ENCODE measurements around the gene ATP10D.
"Not testable (repeated sequence)": the region's sequence is repeated elsewhere in the genome, so short reads cannot be mapped to it uniquely, and the experiment has no call there.

The ATP10D gene

DNA sequence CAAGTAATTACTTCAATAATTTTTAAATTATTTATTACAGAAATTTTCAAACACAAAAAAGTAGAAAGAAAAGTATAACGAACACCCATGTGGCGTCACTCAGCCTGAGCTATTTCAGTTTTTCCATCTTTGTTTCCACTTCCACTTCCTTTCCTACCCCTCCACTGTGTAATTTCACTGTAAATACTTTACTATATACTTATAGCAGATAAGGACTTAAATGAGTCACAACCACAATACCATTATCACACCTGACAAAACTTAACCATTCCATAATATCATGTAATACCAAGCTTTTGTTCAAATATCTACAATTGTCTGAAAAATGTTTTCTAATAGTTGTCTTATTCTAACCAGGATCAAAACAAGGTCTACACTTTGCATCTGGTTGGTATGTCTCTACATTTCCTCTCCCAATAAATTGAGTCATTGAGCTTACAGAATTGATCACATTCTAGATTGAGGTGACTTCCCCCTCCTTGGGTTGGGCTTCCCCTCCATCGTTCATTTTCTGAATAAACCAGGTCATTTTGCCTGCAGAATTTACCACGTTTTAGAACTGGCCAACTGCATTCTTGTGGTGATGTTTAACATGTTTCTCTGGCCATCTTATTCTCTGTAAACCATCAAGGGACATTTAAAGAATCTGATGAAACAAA is 48.7 kb downstream of the ATP10D start:
- peak; percentile 86 for FAIRE-seq
- no peak for DNase-seq (ENCODE audit: insufficient read length, low spot score)

DNA sequence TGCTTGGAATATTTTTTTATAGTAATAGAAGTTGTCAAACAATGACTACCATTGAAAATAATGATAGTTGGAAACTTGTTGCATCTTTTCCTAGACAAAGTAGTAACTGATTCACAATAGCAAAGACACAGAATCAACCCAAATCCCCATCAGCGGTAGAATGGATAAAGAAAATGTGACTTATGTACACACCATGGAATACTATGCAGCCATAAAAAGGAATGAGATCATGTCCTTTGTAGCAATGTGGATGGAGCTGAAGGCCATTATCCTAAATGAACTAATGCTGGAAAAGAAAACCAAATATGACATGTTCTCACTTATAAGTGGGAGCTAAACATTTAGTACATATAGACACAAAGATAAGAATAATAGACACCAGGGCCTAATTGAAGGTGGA is 49.7 kb downstream of the ATP10D start:
- FAIRE-seq (peak; percentile 72), DNase-seq (ENCODE audit: insufficient read length, low spot score) (no peak)

DNA sequence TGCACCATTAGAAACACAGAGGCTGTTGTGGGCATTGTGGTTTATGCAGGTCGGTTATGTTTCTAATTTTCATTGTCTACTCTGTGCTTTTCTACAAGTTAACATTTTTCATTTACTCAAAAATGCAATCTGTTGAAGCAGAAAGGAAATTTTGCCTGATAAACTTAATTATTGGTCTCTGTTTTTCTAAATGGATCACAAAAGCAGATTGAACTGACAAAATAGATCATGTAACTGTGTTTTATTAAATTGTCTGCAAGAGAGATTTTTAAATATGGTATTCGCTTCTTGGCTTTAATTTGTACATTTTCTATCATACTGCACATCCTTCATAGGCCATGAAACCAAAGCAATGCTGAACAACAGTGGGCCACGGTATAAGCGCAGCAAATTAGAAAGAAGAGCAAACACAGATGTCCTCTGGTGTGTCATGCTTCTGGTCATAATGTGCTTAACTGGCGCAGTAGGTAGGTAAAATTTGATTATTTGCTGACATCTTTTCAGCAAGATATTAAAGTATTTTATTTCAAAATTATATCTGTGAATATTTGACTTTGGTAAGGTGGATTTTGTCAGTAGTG is 50.6 kb downstream of the ATP10D start:
- DNase-seq (ENCODE audit: insufficient read length, low spot score) (no peak), FAIRE-seq (peak; percentile 47)

DNA sequence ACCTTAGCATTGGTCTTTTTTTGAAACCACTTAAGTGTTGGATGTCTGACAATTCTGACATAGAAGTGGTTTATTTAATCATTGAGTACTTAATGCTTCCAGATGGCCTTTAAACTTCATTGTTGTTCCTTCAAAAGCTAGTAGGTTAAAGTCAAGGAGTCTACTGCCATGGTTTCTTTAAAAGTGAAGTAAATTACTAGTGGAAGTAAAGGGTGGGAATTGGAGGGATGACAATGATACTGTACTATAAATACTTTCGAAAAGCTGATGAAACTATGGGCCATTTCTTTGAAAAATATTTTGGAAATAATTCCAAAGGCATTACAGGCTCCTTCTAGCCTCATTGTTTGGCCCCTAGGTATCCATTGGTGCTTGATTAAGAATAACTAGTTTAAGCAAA is 51.9 kb downstream of the ATP10D start:
- peak; percentile 23 for FAIRE-seq
- DNase-seq (ENCODE audit: insufficient read length, low spot score): no peak

DNA sequence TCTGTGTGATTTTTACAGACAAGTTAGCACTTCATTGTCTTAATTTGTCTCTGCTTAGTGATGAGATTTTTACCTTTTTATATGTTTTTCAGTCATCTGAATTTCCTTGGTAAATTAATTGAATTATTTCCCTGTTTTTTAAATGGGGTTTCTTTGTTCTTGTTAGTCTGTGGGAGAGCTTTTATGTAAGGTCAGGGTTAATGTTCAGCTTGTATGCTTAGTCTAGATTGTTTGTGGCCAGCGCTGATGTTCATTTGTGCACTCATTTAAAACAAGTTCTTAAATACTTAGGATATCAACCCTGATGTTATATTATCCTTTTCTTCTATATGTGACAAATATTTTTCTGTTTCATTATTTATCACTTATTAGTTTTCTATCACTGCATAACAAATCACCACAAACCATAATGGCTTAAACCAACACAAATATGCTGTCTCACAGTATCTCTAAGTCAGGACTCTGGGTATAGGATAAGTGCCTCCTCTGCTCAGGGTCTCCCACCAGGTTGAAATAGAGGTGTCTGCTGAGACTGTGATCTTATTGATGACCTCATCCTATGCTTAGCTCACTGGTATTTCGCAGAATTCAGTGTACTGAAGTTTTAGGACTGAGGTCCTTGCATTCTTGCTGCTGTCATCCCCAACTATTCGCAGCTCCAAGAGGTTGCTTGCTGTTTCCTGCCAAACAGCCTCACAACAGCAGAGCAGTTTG is 53.2 kb downstream of the ATP10D start:
- DNase-seq (ENCODE audit: insufficient read length, low spot score) (no peak), FAIRE-seq (no peak)

DNA sequence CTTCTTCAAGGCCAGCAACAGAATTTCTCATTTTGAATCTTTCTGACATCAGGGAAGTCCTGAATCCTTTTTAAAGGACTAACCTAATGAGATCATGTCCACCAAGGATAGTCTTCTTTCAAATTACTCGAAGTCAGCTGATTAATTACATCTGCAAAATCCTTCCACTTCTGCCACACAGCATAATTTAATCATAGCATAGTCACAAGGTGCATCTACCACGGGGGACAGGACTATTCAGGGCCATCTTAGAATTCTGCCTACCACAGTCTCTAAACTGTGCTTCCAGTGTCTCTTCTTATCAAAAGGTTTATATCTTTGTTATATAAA is 53.7 kb downstream of the ATP10D start:
- DNase-seq (ENCODE audit: insufficient read length, low spot score) (no peak), FAIRE-seq (no peak)

DNA sequence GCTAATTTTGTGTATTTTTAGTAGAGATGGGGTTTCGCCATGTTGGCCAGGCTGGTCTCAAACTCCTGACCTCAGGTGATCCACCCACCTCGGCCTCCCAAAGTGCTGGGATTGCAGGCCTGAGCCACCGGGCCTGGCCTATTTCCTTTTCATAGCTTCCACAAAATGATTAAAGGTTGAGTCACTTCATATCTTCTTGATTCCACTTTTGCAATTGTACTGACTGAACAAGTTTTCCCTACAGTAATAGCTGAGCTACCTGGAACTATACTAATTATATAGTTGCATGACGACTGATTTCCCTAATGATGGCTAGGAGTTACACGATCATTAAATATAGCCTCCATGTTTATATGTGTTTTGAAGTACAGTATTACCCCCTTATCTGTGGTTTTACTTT is 57.6 kb downstream of the ATP10D start:
- not testable (repeated sequence) for DNase-seq (ENCODE audit: insufficient read length, low spot score); FAIRE-seq

DNA sequence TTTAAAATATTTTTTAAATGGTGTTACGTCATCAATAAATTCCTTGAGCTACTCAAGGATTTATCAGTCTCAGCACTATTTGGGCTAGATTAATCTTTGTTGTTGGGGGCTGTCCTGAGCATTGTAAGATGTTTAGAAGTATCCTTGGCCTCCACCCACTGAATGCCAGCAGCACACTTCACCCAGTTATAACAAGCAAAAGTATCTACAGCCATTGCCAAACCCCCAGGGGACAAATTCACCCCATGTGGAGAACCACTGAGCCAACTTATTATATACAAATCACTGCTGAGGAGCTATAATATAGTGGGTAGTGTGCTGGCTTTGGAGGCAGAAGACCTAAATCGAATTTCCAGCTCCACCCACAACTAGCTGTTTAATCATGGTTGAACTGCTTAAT is 58.3 kb downstream of the ATP10D start:
- no peak for FAIRE-seq
- DNase-seq (ENCODE audit: insufficient read length, low spot score): no peak

DNA sequence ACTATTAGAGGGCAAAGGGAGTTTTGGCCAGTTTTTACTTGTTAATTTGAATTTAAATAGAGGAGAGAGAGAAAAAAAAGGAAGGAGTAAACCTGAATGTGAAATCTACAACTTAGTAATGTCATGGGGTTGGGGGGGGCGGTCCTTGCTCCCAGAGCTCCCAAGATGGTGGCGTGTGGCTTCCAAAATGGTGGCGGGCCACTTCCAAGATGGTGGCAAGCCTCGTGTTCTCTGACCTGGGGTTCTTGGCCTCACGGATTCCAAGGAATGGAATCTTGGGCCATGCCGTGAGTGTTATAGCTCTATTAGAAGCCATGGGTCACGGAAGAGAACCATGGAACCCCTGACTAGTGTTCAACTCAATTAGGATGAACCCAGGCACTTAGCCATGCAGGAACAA is 65.3 kb downstream of the ATP10D start:
- DNase-seq (ENCODE audit: insufficient read length, low spot score); FAIRE-seq: not testable (repeated sequence)

DNA sequence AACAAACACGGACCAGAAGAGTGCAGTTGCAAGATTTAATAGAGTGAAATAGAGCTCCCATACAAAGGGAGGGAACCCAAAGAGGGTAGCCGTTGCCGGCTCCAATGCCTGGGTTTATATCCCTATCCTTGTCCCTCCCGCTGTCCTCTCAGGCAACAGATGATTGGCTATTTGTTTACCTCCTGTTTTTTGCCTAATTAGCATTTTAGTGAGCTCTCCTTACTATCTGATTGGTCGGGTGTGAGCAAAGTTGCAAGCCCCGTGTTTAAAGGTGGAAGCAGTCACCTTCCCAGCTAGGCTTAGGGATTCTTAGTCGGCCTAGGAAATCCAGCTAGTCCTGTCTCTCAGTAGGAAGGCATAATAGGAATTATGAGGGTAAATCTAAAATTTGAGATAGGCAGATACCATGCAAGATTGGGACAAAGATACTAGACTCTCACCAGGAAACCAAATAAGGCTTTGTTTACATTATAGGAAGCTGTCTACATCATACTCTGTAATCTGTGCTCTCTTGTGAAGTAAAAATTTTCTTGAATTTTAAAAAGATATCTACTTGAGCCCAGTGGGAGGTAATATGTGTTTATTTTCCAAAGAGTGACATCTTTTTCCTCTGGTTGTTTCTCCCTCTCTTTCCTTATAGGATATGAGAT is 65.9 kb downstream of the ATP10D start:
- DNase-seq (ENCODE audit: insufficient read length, low spot score): no peak
- no peak for FAIRE-seq

DNA sequence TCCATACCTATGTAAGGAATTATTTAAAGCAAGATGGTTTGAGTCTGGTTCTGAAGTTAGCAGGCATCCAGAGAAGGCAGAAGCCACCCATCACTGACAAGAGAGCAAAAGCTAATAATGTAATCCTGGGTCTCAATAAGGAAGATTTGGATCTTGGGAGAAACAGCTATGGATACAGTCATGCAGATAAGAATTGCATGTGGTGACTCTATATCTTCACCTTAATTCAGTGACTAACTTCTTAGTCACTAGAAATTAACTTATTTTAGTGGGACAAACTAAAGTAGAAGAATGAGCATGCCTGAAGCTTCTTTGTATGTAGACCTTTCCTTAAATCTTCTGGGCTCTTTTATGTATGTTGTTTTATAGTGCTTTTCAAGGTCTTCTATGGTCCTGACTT is 66.6 kb downstream of the ATP10D start:
- FAIRE-seq: no peak

DNA sequence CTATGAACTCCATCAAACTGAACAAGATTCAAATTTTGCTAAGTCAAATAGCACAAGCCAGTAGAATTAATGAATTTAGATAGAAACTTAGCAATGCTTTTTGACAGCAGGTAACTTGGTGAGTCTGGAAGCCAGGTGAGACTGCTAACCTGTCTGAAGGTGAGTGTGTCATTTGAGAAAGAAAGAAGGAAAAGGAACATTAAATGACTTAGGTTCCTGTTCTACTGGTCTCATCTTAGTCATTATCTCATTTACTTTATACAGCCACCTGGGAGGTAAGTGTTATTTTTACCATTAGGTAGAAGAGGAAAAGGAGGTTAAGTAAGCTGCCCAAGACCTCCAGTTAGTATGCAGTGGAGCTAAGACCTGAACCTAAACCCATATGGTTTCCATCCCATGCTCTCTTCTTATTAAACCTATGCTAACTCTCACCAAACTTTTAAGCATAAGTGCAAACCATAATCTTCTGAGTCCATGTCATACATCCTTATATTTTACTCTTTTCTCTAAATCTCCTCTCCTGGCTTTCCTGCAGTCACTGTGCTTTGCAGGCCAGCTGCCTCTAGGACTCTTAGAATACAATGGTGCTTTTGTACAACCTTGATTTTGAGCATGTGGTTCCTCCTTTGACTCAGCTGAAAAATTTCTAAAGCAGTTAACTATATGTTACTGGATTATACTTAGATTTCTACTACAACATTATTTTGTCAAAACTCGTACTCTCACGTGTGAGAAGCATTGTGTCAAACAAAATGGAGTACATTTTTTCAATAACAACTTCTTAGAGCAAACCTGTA is 68.5 kb downstream of the ATP10D start:
- FAIRE-seq (no peak), DNase-seq (ENCODE audit: insufficient read length, low spot score) (no peak)

More for the DNA sequence above, 66.6 kb downstream of the ATP10D start:
- no peak for DNase-seq (ENCODE audit: insufficient read length, low spot score)

DNA sequence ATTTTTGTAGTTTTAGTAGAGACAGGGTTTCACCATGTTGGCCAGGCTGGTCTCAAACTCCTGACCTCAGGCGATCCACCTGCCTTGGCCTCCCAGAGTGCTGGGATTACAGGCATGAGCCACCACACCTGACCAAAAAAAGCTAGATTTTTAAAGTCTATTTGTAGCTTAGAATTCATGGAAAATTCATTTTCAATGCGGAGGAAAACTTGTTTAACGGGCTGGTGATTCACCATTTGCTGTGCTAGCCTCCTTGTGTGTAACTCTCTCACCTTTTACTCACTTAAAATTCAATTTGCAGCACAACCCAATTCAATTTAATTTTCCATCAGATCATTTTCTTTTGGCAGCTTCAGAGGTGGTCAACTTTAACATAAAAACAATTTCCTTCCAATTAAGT is 70.8 kb downstream of the ATP10D start:
- not testable (repeated sequence) for DNase-seq (ENCODE audit: insufficient read length, low spot score); FAIRE-seq

DNA sequence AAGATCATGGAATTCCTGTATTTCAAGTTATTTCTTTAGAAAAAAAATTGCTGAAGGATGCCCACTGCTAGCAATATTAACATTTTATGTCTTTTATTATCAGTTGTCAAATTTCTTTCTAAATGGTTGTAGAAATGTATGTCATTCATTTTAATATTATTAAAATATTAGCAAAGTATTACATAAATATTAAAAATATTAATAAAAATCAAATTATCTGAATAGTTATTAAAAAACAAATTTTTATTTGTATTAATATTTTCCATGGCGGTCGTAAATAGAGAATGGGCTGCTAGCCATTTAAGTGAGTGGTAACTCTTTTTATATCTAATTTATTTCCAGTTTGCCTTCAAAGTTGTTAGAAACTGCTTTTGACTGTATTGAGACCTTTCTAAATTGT is 72.2 kb downstream of the ATP10D start:
- FAIRE-seq (no peak), DNase-seq (ENCODE audit: insufficient read length, low spot score) (no peak)

DNA sequence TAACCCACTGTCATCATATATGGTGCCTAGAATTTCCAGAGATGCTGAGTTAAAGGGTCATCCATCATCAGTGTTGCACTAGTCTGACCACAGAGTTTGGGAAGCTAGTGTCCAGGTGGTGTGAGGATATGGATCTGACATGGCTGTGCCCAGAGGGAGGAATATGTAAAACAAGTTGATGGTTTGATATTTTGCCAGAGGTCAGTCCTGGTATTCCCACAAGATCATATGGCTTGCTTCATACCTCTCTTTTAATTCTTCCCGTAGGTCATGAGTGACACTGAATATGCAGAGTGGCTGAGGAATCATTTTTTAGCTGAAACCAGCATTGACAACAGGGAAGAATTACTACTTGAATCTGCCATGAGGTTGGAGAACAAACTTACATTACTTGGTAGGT is 75.6 kb downstream of the ATP10D start:
- FAIRE-seq: no peak
- DNase-seq (ENCODE audit: insufficient read length, low spot score): no peak

DNA sequence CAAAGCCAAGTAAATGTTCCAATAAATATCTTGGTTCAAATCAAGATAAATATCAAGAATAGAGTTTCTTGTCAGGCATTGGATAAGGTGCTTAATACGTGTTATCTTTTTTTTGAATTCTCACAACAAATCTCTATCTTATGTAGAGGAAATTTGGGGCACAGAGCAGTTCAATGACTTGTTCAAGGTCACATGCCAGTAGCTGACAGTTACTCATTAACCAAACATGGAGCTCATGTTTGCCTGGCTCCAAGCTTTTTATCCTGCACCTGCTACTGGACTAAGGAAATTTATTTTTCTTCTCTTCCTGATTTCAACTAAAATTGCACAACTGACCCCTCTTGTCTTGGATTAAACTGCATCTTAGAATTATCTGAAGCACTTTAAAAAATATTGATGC is 76.3 kb downstream of the ATP10D start:
- DNase-seq (ENCODE audit: insufficient read length, low spot score): no peak
- FAIRE-seq: no peak

DNA sequence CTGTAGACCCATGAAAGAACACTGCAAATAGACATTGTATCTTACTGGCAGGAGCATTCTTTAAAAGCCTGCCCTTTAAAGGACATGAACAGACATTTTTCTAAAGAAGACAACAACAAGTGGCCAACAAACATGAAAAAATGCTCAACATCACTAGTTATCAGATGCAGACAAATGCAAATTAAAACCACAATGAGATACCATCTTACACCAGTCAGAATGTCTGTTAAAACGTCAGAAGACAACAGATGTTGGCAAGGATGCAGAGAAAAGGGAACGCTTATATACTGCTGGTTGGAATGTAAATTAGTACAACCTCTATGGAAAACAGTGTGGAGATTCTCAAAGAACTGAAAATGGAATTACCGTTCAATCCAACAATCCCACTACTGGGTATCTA is 77.2 kb downstream of the ATP10D start:
- FAIRE-seq (peak; percentile 35), DNase-seq (ENCODE audit: insufficient read length, low spot score) (no peak)

DNA sequence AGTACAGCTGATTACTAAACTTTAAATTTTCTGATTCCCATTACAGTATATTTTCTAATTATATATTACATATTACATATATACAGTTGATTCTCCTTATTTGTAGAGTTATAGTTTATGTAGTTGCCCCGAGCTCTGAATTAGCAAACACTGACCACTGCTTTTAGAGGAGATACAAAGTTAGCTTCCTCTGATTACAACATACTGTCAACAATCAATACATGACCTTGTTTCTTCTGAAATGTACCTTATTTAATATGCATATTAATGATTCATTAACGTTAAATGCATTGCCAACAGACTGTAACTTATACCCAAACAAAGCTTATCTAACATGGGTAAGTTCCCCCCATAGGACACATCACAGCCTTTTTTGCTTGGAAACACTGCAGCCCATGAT is 81.5 kb downstream of the ATP10D start:
- no peak for FAIRE-seq

DNA sequence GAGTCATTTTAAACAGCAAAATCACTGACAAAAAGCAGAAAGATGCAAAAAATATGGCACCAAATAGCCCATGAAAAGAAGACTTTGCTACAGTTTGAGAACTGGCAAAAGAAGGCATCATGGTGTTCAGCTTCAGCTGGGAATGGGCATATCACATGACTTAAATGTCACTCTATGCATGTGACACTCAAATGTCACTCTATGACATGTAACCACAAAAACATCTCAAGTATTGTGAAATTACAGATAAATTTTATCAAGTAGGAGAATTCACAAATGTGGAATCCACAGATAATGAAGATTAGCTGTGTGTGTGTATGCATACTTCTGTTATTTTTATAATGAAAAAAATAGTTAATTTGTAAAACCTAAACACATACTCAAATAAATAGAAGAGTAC is 81.9 kb downstream of the ATP10D start:
- no peak for DNase-seq (ENCODE audit: insufficient read length, low spot score)
- FAIRE-seq: no peak

More for the DNA sequence above, 81.5 kb downstream of the ATP10D start:
- DNase-seq (ENCODE audit: insufficient read length, low spot score): no peak

DNA sequence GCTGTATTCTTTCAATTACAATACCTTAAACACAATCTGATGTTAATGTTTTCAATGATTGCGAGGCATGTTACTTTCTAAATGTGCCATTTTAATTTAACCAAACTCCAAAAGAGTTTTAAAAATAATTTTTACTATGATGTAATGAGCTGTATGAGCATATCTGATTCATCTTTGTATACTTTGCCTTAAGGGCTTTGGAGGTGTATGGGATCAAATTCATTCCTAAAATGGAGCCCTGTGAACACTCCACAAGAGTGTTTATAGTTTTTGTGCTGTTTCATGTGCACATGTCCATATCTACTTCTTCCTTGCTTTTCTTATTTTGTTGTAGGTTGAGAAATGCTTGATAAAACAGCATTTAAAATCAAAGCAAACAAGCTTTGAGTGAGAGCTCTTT is 82.4 kb downstream of the ATP10D start:
- peak; percentile 47 for FAIRE-seq
- no peak for DNase-seq (ENCODE audit: insufficient read length, low spot score)

DNA sequence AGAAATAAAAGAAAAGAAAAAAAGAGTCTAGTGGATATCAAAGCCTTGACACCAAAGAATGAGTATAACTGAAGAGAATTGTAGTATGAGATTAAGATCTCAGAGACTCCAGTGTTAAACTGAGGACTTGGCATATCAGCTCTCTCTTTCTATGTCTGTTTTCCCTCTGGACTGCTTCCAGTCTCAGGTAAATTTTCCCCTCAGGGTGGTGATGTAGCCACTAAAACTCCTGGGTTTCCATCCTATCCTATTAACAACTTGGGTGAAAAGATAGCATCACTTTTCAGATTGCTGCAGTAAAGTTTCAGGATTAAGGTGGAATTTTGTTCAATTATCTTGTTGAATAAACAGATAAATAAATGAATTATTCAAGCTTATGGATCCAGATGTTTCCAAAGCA is 85.7 kb downstream of the ATP10D start:
- DNase-seq (ENCODE audit: insufficient read length, low spot score): no peak
- no peak for FAIRE-seq
